HG03135 (cell line): Measurements from ENCODE around the gene PATL2.
"Not testable (repeated sequence)": the region's sequence is repeated elsewhere in the genome, so short reads cannot be mapped to it uniquely, and the experiment has no call there.

Source experiments
- ATAC-seq: cut with Tn5 transposase; IDR thresholded peaks from one replicate; pipeline ENCODE4 v1.9.1; 2021; ENCODE audit warnings: mild to moderate bottlenecking, moderate library complexity; ENCODE audit not compliant: unreplicated experiment

PATL2 gene

DNA sequence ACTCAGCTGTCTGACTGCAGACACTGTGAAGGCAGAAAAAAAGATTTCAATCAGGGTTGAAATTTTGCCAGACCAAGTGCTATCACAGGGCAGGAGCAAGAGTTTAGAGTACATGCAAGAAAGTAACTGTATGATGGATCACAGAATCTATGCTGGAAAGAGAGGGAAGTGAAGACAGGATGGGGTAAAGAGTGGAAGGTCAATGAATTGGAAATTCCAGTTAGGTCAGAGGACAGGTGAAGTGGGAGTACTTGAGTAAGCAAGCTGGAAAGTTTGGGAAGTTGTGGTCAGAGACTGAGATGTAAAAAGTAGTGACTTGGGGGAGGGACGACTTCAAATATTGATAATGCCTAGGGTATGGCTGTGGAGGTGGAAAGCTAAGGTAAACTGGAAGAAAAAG, 54.8 kb downstream of the PATL2 start:
- ATAC-seq, result no peak

DNA sequence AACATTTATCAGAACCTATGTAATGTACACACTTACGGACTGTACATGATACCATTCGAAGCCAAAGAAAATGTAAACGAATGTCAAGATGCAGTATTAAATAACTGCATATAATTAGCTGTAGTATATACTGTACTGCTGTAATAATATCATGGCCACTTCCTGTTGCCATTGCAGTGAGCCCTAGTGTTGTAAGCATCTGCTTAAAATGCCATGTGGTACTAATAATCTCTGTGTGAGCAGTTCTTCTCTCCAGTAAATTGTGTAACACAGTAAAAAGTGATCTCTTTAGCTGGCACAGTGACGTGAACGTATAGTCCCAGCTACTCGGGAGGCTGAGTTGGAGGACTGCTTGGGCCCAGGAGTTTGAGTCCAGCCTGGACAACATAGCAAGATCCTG, 56.3 kb downstream of the PATL2 start:
- no peak for ATAC-seq

- ATAC-seq, result no peak
These were observed 63.5 kb downstream of the PATL2 start for GRCh38 chr15:44647637-44648036.

- no peak for ATAC-seq
These were observed 64.1 kb downstream of the PATL2 start for GRCh38 chr15:44647036-44647435.

DNA sequence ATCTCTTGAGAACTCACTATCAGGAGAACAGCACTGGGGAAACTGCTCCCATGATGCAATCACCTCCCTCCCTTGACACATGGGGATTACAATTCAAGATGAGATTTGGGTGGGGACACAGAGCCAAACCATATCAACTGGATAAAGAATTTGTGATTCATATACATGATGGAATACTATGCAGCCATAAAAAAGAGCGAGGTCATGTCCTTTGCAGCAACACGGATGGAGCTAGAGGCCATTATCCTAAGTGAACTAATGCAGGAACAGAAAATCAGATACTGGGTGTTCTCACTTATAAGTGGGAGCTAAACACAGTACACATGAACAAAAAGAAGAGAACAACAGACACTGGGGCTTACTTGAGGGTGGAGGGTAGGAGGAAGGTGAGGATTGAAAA, 64.7 kb downstream of the PATL2 start:
- ATAC-seq, result no peak

GRCh38 chr15:44641651-44642050, 69.5 kb downstream of the PATL2 start:
- ATAC-seq, result no peak

DNA sequence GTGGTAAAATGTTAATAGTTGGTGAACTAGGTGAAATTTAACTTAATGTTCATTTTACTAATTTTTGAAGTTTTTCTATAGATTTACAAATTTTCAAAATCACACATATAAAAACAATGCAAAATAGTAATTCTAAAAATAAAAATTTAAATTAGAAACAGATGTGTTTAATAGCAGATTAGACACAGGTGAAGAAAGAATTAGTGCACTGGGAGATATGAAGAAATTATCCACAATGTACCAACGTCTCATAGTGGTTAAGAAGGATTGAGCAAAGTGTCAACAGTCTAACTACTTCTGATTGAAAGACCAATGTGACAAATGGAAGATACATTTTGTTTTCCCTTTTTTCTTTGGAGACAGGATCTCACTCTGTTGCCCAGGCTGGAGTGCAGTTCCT, 74.1 kb downstream of the PATL2 start:
- no peak for ATAC-seq

DNA sequence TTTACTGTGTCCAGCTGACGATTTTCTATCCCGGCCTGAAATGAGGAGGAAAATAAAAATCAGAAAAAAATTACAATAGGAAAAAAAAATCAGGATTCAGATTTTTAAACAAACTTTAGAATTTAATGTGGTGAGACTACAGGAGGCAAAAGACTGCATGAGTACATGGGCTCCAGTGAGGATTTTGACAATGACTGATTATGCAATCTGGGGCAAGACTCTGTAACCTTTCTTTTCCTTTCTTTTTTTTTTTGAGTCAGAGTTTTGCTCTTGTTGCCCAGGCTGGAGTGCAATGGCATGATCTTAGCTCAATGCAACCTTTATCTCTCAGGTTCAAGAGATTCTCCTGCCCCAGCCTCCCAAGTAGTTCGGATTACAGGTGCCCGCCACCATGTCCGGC, 77.5 kb downstream of the PATL2 start:
- ATAC-seq, result no peak

DNA sequence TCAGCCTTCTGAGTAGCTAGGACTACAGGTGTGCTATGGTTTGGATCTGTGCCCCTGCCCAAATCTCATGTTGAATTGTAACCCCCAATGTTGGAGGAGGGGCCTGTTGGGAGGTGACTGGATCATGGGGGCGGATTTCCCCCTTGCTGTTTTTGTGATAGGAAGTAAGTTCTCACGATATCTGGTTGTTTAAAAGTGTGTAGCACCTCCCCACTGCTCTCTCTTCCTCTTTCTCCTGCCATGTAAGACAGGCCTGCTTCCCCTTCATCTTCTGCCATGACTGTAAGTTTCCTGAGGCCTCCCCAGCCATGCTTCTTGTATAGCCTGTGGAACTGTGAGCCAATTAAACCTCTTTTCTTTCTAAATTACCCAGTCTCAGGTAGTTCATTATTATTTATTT, 85.8 kb downstream of the PATL2 start:
- not testable (repeated sequence) for ATAC-seq

DNA sequence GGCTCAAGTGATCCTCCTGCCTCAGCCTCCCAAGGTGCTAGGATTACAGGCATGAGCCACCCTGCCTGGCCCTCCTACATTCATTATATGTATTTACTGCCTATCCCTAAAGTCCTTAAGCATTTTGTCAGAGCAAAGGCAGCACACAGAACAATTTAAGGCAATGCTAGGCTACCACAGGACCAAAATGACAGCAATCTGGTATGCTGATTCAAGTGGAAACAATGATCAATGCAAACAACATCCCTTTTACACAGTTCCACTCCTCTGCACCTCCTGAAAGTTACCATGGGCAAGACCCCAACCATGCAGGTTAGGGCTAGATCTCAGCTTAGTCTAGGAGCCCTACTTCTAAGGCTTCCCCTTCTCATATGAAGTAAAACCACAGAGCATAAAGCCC, 87.9 kb downstream of the PATL2 start:
- no peak for ATAC-seq

GRCh38 chr15:44620081-44620480, 91.0 kb downstream of the PATL2 start:
- no peak for ATAC-seq

DNA sequence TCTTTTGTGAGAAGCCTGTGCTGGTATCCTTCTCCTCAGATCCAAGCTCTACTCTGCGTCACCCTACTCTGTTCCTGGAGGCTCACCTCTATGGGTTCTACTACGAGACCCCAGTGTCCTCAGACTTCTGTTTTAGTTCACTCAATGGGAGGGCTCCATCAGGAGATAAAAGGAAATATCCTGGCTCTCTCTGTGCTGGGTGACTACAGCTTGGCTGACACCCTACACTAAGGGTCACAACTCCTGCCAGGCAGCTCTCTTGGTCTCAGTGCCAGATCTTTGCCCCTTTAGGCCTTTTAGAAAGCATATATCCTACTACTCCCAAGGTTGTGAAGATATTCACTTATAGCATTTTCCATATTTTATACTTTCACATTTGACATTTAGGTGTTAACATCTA, 94.1 kb downstream of the PATL2 start:
- no peak for ATAC-seq
